ENCODE measurements around the gene SYT7. TPM values are rescaled to one million over a fixed set of nuclear protein-coding genes. Genes with fewer than 3 reads are reported as not detected.

The SYT7 gene
- total and polyA plus RNA-seq, 2 of the 4 experiments (the other 2 are of a cell fraction), result under 0.01 to 0.19 TPM

- 100% methylated on average over 1 of the region's 5 CpGs; no CpG with 5 or more reads in 1 of the 2 experiments for WGBS, 2 experiments (ENCODE audit: extremely low coverage in 2 of 2, insufficient read length in 1 of 2)
- H3K27ac ChIP-seq (ENCODE audit: insufficient read depth, low read length), result no peak overlapping the region
- DNase-seq, result no peak
- 0 out of 2 replicates have a peak, but pooled peaks cover 7% of the 10 kb centered on the region for H4K20me1 ChIP-seq (ENCODE audit: insufficient read depth, low read length)
- no peak overlapping the region for H3K56ac ChIP-seq (ENCODE audit: extremely low read depth, insufficient read depth, low read length)
- H3K18ac ChIP-seq (ENCODE audit: low read depth, low read length), result no peak overlapping the region
- H2AK5ac ChIP-seq (ENCODE audit: low read depth, low read length), result no peak overlapping the region
- H2AK9ac ChIP-seq (replicated peaks; ENCODE audit: low read depth, low read length, poor library complexity), result no peak overlapping the region
- no peaks in the 10 kb centered on the region for H3K36me3 ChIP-seq (ENCODE audit: control insufficient read depth, insufficient read depth, low read length)
- ChIA-PET POLR2A (ENCODE audit: unreplicated experiment) (no interaction called here), CTCF (interaction anchor here (1.3 kb wide), 1 partner anchor 8 kb away, joined by 6 read pairs; no protein-coding TSS in a partner anchor)
- H3K27me3 ChIP-seq (ENCODE audit: control insufficient read depth, insufficient read depth, low read length), result peaks cover 77% of the 10 kb centered on the region
- H3K9me3 ChIP-seq (ENCODE audit: control insufficient read depth, insufficient read depth, low read length), result no peaks in the 10 kb centered on the region
- no peak overlapping the region for H3K4ac ChIP-seq (ENCODE audit: low read depth, low read length)
- BruUV-seq (replicated peaks), result no TSS peak
- intact Hi-C loops (cut with micrococcal nuclease), result loop anchor here (10.0 kb wide), 1 partner anchor 145 kb away; no protein-coding TSS in a partner anchor
- no peak overlapping the region for H3K14ac ChIP-seq (replicated peaks; ENCODE audit: low read depth, low read length)
- no peak overlapping the region for H2BK5ac ChIP-seq (ENCODE audit: low read depth, low read length, poor library complexity, severe bottlenecking)
- no peaks in the 10 kb centered on the region for H3K79me1 ChIP-seq (ENCODE audit: low read depth in 1 of 2, low read length in 2 of 2)
- H2AFZ ChIP-seq (replicated peaks; ENCODE audit: low read length, poor library complexity), result no peak overlapping the region
- no peak overlapping the region for H3K9ac ChIP-seq (ENCODE audit: low read depth, low read length)
- dilution Hi-C loops (cut with HindIII; ENCODE audit: low sequenced_read_pairs, unreplicated experiment), result no loop called here
- no peak overlapping the region for H4K91ac ChIP-seq (ENCODE audit: insufficient read depth, low read depth, low read length)
- H2BK15ac ChIP-seq (ENCODE audit: low read depth, low read length), result no peak overlapping the region
- no peak overlapping the region for H3K4me3 ChIP-seq (ENCODE audit: insufficient read depth, low read depth, low read length)
- H4K8ac ChIP-seq (ENCODE audit: low read depth in 2 of 2, low read length in 2 of 2), result no peak overlapping the region
- no peak for TF ChIP-seq MAZ (IDR thresholded peaks at IDR 0.05; ENCODE audit: borderline replicate concordance, low read depth, low read length)
- TF ChIP-seq RAD21 (IDR thresholded peaks at IDR 0.05; ENCODE audit: low read length), result no peak
- no peak for TF ChIP-seq RFX5 (IDR thresholded peaks at IDR 0.05; ENCODE audit: low read depth, low read length)
- TF ChIP-seq ELK1 (IDR thresholded peaks at IDR 0.05; ENCODE audit: borderline replicate concordance, low read depth, low read length), result no peak
- TF ChIP-seq NFE2L2 (IDR thresholded peaks at IDR 0.05; ENCODE audit: low read depth, low read length), result no peak
- TF ChIP-seq RCOR1 (IDR thresholded peaks at IDR 0.05; ENCODE audit: insufficient replicate concordance, low read length), result no peak
- no peak for TF ChIP-seq CTCF (conservative IDR thresholded peaks at IDR 0.05; ENCODE audit: low read depth, low read length)
- no peak for TF ChIP-seq CEBPB (IDR thresholded peaks at IDR 0.05; ENCODE audit: low read depth, low read length)
- no peak for TF ChIP-seq SMC3 (IDR thresholded peaks at IDR 0.05; ENCODE audit: low read depth, low read length)
- no peak for TF ChIP-seq BHLHE40 (IDR thresholded peaks at IDR 0.05; ENCODE audit: low read depth, low read length)
- TF ChIP-seq CHD1 (IDR thresholded peaks at IDR 0.05; ENCODE audit: low read depth, low read length), result no peak
- TF ChIP-seq FOS (IDR thresholded peaks at IDR 0.05; ENCODE audit: low read depth, low read length), result no peak
- TF ChIP-seq MXI1 (IDR thresholded peaks at IDR 0.05; ENCODE audit: borderline replicate concordance, low read depth, low read length), result no peak
- TF ChIP-seq MAFK (IDR thresholded peaks at IDR 0.05; ENCODE audit: low read depth, low read length), result no peak
- no peak for TF ChIP-seq POLR2A (IDR thresholded peaks at IDR 0.05; ENCODE audit: low read depth, low read length)
- no peak for TF ChIP-seq USF2 (IDR thresholded peaks at IDR 0.05; ENCODE audit: low read depth, low read length)
- no peak overlapping the region for H2BK20ac ChIP-seq (ENCODE audit: low read depth, low read length)
- H3K4me2 ChIP-seq (ENCODE audit: low read depth, low read length), result no peak overlapping the region
- ATAC-seq (ENCODE audit: low read depth), result no peak
- H3K9me1 ChIP-seq (ENCODE audit: insufficient read depth, low read length), result no peaks in the 10 kb centered on the region; the same call in 1 of the 2 replicates
- no peak overlapping the region for H3K23ac ChIP-seq (ENCODE audit: low read depth, low read length)
- no peak overlapping the region for H2BK120ac ChIP-seq (ENCODE audit: low read depth, low read length)
- no peak overlapping the region for H4K5ac ChIP-seq (ENCODE audit: low read depth, low read length)
- peaks cover 2% of the 10 kb centered on the region; the same call in 1 of the 2 replicates for H3K4me1 ChIP-seq (ENCODE audit: control insufficient read depth, insufficient read depth, low read length)
- in situ Hi-C loops (cut with MboI; ENCODE audit: low sequenced_read_pairs), result loop anchor here (5.0 kb wide), 1 partner anchor 37 kb away; no protein-coding TSS in a partner anchor
Observed at GRCh38 chr11:61589961-61590360, 9.1 kb upstream of the SYT7 start.

All from IMR-90 (cell line).